Osteocyte (in vitro differentiated cells): ENCODE measurements around the gene SLC49A4. TPM values are rescaled to one million over a fixed set of nuclear protein-coding genes. Genes with fewer than 3 reads are reported as not detected.

Experiments
- DNase-seq: peaks from one replicate; pipeline ENCODE4 v3.0.0; 2021; ENCODE audit warnings: mixed read lengths; ENCODE audit not compliant: unreplicated experiment; ENCODE audit errors: extremely low spot score
- H3K27ac Mint-ChIP-seq: one replicate; pipeline ENCODE4 v1.8.0; 2021; ENCODE audit warnings: mild to moderate bottlenecking, mixed read lengths; ENCODE audit not compliant: unreplicated experiment
- H3K27me3 Mint-ChIP-seq: one replicate; pipeline ENCODE4 v1.8.0; 2021; ENCODE audit warnings: mixed read lengths; ENCODE audit not compliant: unreplicated experiment
- H3K36me3 Mint-ChIP-seq: one replicate; pipeline ENCODE4 v1.8.0; 2021; ENCODE audit warnings: mixed read lengths; ENCODE audit not compliant: unreplicated experiment
- H3K4me1 Mint-ChIP-seq: one replicate; pipeline ENCODE4 v1.8.0; 2021; ENCODE audit warnings: mixed read lengths; ENCODE audit not compliant: unreplicated experiment
- H3K4me3 Mint-ChIP-seq: one replicate; pipeline ENCODE4 v1.8.0; 2021; ENCODE audit warnings: mild to moderate bottlenecking, moderate library complexity, mixed read lengths; ENCODE audit not compliant: unreplicated experiment
- H3K9me3 Mint-ChIP-seq: one replicate; pipeline ENCODE4 v1.8.0; 2021; ENCODE audit warnings: mixed read lengths; ENCODE audit not compliant: unreplicated experiment
- CTCF ChIP-seq: fragments of 200-600 bp; sonication (generic); IDR thresholded peaks from 2 replicates; pipeline ENCODE4 v1.5.0; 2021; ENCODE audit warnings: antibody characterized with exemption, mild to moderate bottlenecking, moderate library complexity
- total RNA-seq: library from RNA; stranded (reverse); gene quantifications from 2 replicates; pipeline ENCODE4 v1.2.1, GENCODE V29; 2021

SLC49A4 gene
- total RNA-seq, 1 donor from 2014 or later: 16.3 TPM

- H3K4me3 Mint-ChIP-seq: no peak overlapping the region
- H3K27ac Mint-ChIP-seq: no peak overlapping the region
- H3K9me3 Mint-ChIP-seq: no peaks in the 10 kb centered on the region
- H3K27me3 Mint-ChIP-seq: no peaks in the 10 kb centered on the region
- no peak for TF ChIP-seq CTCF
- DNase-seq: no peak
- H3K36me3 Mint-ChIP-seq: peaks cover 39% of the 10 kb centered on the region
- no peaks in the 10 kb centered on the region for H3K4me1 Mint-ChIP-seq
Measured at GRCh38 chr3:122825460-122825859, 30.6 kb downstream of the SLC49A4 start.

GRCh38 chr3:122826278-122826677 is 31.4 kb downstream of the SLC49A4 start:
- no peak for TF ChIP-seq CTCF
- no peak overlapping the region for H3K4me3 Mint-ChIP-seq
- peaks cover 37% of the 10 kb centered on the region for H3K36me3 Mint-ChIP-seq
- no peak overlapping the region for H3K27ac Mint-ChIP-seq
- no peaks in the 10 kb centered on the region for H3K27me3 Mint-ChIP-seq
- H3K9me3 Mint-ChIP-seq: no peaks in the 10 kb centered on the region
- H3K4me1 Mint-ChIP-seq: no peaks in the 10 kb centered on the region
- no peak for DNase-seq

- H3K4me1 Mint-ChIP-seq: no peaks in the 10 kb centered on the region
- no peak for DNase-seq
- TF ChIP-seq CTCF: no peak
- H3K36me3 Mint-ChIP-seq: peaks cover 39% of the 10 kb centered on the region
- H3K9me3 Mint-ChIP-seq: no peaks in the 10 kb centered on the region
- no peak overlapping the region for H3K27ac Mint-ChIP-seq
- H3K4me3 Mint-ChIP-seq: no peak overlapping the region
- no peaks in the 10 kb centered on the region for H3K27me3 Mint-ChIP-seq
Measured at GRCh38 chr3:122828281-122828680, 33.4 kb downstream of the SLC49A4 start.

DNA sequence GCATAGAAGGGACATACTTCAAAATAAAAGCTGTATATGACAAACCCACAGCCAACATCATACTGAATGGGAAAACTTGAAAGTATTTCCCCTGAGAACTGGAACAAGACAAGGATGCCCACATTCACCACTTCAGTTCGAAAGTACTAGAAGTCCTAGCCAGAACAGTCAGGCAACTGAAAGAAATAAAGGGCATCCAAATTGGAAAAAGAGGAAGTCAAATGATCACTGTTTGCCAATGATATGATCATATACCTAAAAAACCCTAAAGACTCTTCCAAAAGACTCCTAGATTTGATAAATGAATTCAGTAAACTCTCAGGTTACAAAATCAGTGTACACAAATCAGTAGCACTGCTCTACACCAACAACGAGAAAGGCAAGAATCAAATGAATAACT is 40.7 kb downstream of the SLC49A4 start:
- TF ChIP-seq CTCF: no peak
- peaks cover 6% of the 10 kb centered on the region for H3K9me3 Mint-ChIP-seq
- H3K36me3 Mint-ChIP-seq: peaks cover 26% of the 10 kb centered on the region
- H3K27ac Mint-ChIP-seq: no peak overlapping the region
- H3K27me3 Mint-ChIP-seq: no peaks in the 10 kb centered on the region
- no peak for DNase-seq
- H3K4me1 Mint-ChIP-seq: no peaks in the 10 kb centered on the region
- no peak overlapping the region for H3K4me3 Mint-ChIP-seq

- Mint-ChIP-seq H3K4me3 (no peak overlapping the region), H3K36me3 (peaks cover 14% of the 10 kb centered on the region), H3K4me1 (no peaks in the 10 kb centered on the region), H3K9me3 (peaks cover 6% of the 10 kb centered on the region), H3K27ac (no peak overlapping the region), H3K27me3 (no peaks in the 10 kb centered on the region)
- DNase-seq: no peak
- TF ChIP-seq CTCF: no peak
Measured at GRCh38 chr3:122843604-122844003, 48.7 kb downstream of the SLC49A4 start.
